Measurements from ENCODE around the gene MTHFD2. TPM values are rescaled to one million over a fixed set of nuclear protein-coding genes. Genes with fewer than 3 reads are reported as not detected.

The MTHFD2 gene
- total and polyA plus RNA-seq, 2 experiments from 2014 or later, result 40.1 to 126 TPM

GRCh38 chr2:74249406-74250122 is 51.1 kb downstream of the MTHFD2 start:
- no peaks in the 10 kb centered on the region for H3K27me3 ChIP-seq
- no peak overlapping the region for H3K4me2 ChIP-seq
- no peaks in the 10 kb centered on the region for H3K9me3 ChIP-seq (ENCODE audit: low read depth)
- TF ChIP-seq EZH2phosphoT487 (IDR thresholded peaks at IDR 0.05; ENCODE audit: low read depth, severe bottlenecking, unreplicated experiment), result no peak
- TF ChIP-seq CTCF (IDR thresholded peaks at IDR 0.05; ENCODE audit: poor library complexity), result no peak
- TF ChIP-seq EZH2 (IDR thresholded peaks at IDR 0.05; ENCODE audit: borderline replicate concordance), result no peak
- H3K9me2 ChIP-seq (replicated peaks; ENCODE audit: insufficient read depth), result no peaks in the 10 kb centered on the region
- no peak overlapping the region for H2AFZ ChIP-seq
- H3K4me3 ChIP-seq, result no peak overlapping the region
- 71% methylated on average over 6 of the region's 6 CpGs for WGBS (ENCODE audit: low lambda C conversion rate, missing lambda C conversion rate)
- H3K36me3 ChIP-seq (replicated peaks; ENCODE audit: insufficient read depth, low read depth), result no peaks in the 10 kb centered on the region
- no peaks in the 10 kb centered on the region for H4K20me1 ChIP-seq (ENCODE audit: insufficient read depth, poor library complexity, severe bottlenecking)
- no peak overlapping the region for H3K27ac ChIP-seq
- H3K79me2 ChIP-seq, result no peaks in the 10 kb centered on the region
- no peak for DNase-seq (ENCODE audit: low spot score)
- H3K4me1 ChIP-seq (ENCODE audit: insufficient read depth), result no peaks in the 10 kb centered on the region

GRCh38 chr2:74250189-74250631 is 51.8 kb downstream of the MTHFD2 start:
- Histone ChIP-seq H3K9me2 (replicated peaks; ENCODE audit: insufficient read depth) (no peaks in the 10 kb centered on the region), H3K9me3 (ENCODE audit: low read depth) (no peaks in the 10 kb centered on the region), H3K27ac (no peak overlapping the region), H3K4me1 (ENCODE audit: insufficient read depth) (no peaks in the 10 kb centered on the region), H2AFZ (no peak overlapping the region), H3K36me3 (replicated peaks; ENCODE audit: insufficient read depth, low read depth) (no peaks in the 10 kb centered on the region), H3K4me2 (no peak overlapping the region), H3K4me3 (no peak overlapping the region), H3K79me2 (no peaks in the 10 kb centered on the region), H4K20me1 (ENCODE audit: insufficient read depth, poor library complexity, severe bottlenecking) (no peaks in the 10 kb centered on the region), H3K27me3 (no peaks in the 10 kb centered on the region)
- WGBS (ENCODE audit: low lambda C conversion rate, missing lambda C conversion rate), result 41% methylated on average over 10 of the region's 10 CpGs
- TF ChIP-seq CTCF (IDR thresholded peaks at IDR 0.05; ENCODE audit: poor library complexity) (peak; percentile 76), EZH2phosphoT487 (IDR thresholded peaks at IDR 0.05; ENCODE audit: low read depth, severe bottlenecking, unreplicated experiment) (no peak), EZH2 (IDR thresholded peaks at IDR 0.05; ENCODE audit: borderline replicate concordance) (no peak)
- peak; percentile 73 for DNase-seq (ENCODE audit: low spot score)

- 79% methylated on average over 4 of the region's 10 CpGs for WGBS (ENCODE audit: low lambda C conversion rate, missing lambda C conversion rate)
- H3K36me3 ChIP-seq (replicated peaks; ENCODE audit: insufficient read depth, low read depth), result no peaks in the 10 kb centered on the region
These were observed 53.6 kb downstream of the MTHFD2 start for GRCh38 chr2:74252036-74252435.

More at GRCh38 chr2:74252036-74252435, 53.6 kb downstream of the MTHFD2 start:
- Histone ChIP-seq H3K79me2 (no peaks in the 10 kb centered on the region), H2AFZ (no peak overlapping the region), H3K4me2 (no peak overlapping the region), H3K27ac (no peak overlapping the region), H3K9me2 (replicated peaks; ENCODE audit: insufficient read depth) (no peaks in the 10 kb centered on the region), H3K9me3 (ENCODE audit: low read depth) (no peaks in the 10 kb centered on the region), H3K27me3 (no peaks in the 10 kb centered on the region), H4K20me1 (ENCODE audit: insufficient read depth, poor library complexity, severe bottlenecking) (no peaks in the 10 kb centered on the region), H3K4me1 (ENCODE audit: insufficient read depth) (no peaks in the 10 kb centered on the region), H3K4me3 (no peak overlapping the region)
- no peak for TF ChIP-seq EZH2 (IDR thresholded peaks at IDR 0.05; ENCODE audit: borderline replicate concordance)
- TF ChIP-seq EZH2phosphoT487 (IDR thresholded peaks at IDR 0.05; ENCODE audit: low read depth, severe bottlenecking, unreplicated experiment), result no peak
- no peak for TF ChIP-seq CTCF (IDR thresholded peaks at IDR 0.05; ENCODE audit: poor library complexity)
- DNase-seq (ENCODE audit: low spot score), result no peak
